GM12892 (cell line): ENCODE measurements around the gene TRIM26.

Experiments
- POLR2AphosphoS5 ChIP-seq: IDR thresholded peaks from 2 replicates; pipeline ENCODE4 v1.6.1; 2011; ENCODE audit warnings: low read depth, low read length, control low read depth
- TAF1 ChIP-seq: IDR thresholded peaks from 2 replicates; pipeline ENCODE4 v1.6.1; 2011; ENCODE audit warnings: low read depth, mild to moderate bottlenecking, control low read depth, low read length, borderline replicate concordance

- TF ChIP-seq TAF1 = no peak
- 0 out of 2 replicates have a peak, but pooled peaks have one; percentile 30 for TF ChIP-seq POLR2AphosphoS5
These were observed 46.2 kb upstream of the TRIM26 start for GRCh38 chr6:30259140-30260035.
